Activated CD4-positive, alpha-beta memory T cell treated with anti-CD3 and anti-CD28 coated beads, Interleukin-2, amount 10 ng/mL, durations not matched to agents 7 days and 5 days (primary cell): Measurements from ENCODE around the gene LRP8. TPM values are rescaled to one million over a fixed set of nuclear protein-coding genes. Genes with fewer than 3 reads are reported as not detected.
A peak's percentile ranks its signal among the peaks of the same experiment; 100 is the strongest.
"Not testable (repeated sequence)": the region's sequence is repeated elsewhere in the genome, so short reads cannot be mapped to it uniquely, and the experiment has no call there.

ENCODE experiments used
- CTCF ChIA-PET: fragments of 350-600 bp; sonication (Branson Sonifier 250); formaldehyde crosslinking; loops from one replicate; lab custom pipeline; 2021; ENCODE audit warnings: antibody characterized with exemption, inconsistent platforms; lab: Charles Lee
- POLR2A ChIA-PET: fragments of 350-600 bp; sonication (Branson Sonifier 250); formaldehyde crosslinking; loops from one replicate; lab custom pipeline; 2021; ENCODE audit warnings: antibody characterized with exemption; lab: Charles Lee
- DNase-seq: peaks from one replicate; pipeline ENCODE4 v3.0.0-alpha.2; 2020
- H3K27ac Mint-ChIP-seq: one replicate; pipeline ENCODE4 v1.8.0; 2021; ENCODE audit warnings: mild to moderate bottlenecking, mixed read lengths
- H3K27me3 Mint-ChIP-seq: one replicate; pipeline ENCODE4 v1.8.0; 2021; ENCODE audit warnings: mixed read lengths
- H3K36me3 Mint-ChIP-seq: one replicate; pipeline ENCODE4 v1.8.0; 2021; ENCODE audit warnings: low read depth, mixed read lengths
- H3K4me1 Mint-ChIP-seq: one replicate; pipeline ENCODE4 v1.8.0; 2021; ENCODE audit warnings: mixed read lengths
- H3K4me3 Mint-ChIP-seq: one replicate; pipeline ENCODE4 v1.8.0; 2021; ENCODE audit warnings: mild to moderate bottlenecking, mixed read lengths
- H3K9me3 Mint-ChIP-seq: one replicate; pipeline ENCODE4 v1.8.0; 2021; ENCODE audit warnings: mixed read lengths
- total RNA-seq, 2 experiments: library from RNA; stranded (reverse); gene quantifications; one replicate each; pipeline ENCODE4 v1.2.3, GENCODE V29; 2021

LRP8 gene
- total RNA-seq, 2 experiments from 2014 or later, result 51.5 to 52.7 TPM

- Mint-ChIP-seq H3K27ac (peak overlapping the region; percentile 92), H3K36me3 (peaks cover 11% of the 10 kb centered on the region), H3K27me3 (no peaks in the 10 kb centered on the region), H3K4me3 (peak overlapping the region; percentile 89), H3K9me3 (no peaks in the 10 kb centered on the region), H3K4me1 (peaks cover 29% of the 10 kb centered on the region)
- ChIA-PET CTCF (interaction anchor here (1.4 to 1.5 kb wide), 2 partner anchors 24 to 39 kb away, joined by 3 to 4 read pairs; no protein-coding TSS in a partner anchor), POLR2A (interaction anchor here (1.0 to 4.0 kb wide), 7 partner anchors 9 to 107 kb away, joined by 3 to 38 read pairs (median 11); partner anchors contain the start of genes CPT2 and MAGOH)
- DNase-seq, result no peak
These were observed 108.2 kb downstream of the LRP8 start for GRCh38 chr1:53219711-53220110.

- Mint-ChIP-seq H3K36me3 (peaks cover 22% of the 10 kb centered on the region), H3K27me3 (no peaks in the 10 kb centered on the region), H3K9me3 (no peaks in the 10 kb centered on the region), H3K4me3 (no peak overlapping the region), H3K27ac (no peak overlapping the region), H3K4me1 (peaks cover 29% of the 10 kb centered on the region)
- CTCF ChIA-PET, result no interaction called here
- DNase-seq, result no peak
- POLR2A ChIA-PET, result interaction anchor here (3.2 kb wide), 1 partner anchor 109 kb away, joined by 11 read pairs; no protein-coding TSS in a partner anchor
These were observed 109.7 kb downstream of the LRP8 start for GRCh38 chr1:53218201-53218600.

DNA sequence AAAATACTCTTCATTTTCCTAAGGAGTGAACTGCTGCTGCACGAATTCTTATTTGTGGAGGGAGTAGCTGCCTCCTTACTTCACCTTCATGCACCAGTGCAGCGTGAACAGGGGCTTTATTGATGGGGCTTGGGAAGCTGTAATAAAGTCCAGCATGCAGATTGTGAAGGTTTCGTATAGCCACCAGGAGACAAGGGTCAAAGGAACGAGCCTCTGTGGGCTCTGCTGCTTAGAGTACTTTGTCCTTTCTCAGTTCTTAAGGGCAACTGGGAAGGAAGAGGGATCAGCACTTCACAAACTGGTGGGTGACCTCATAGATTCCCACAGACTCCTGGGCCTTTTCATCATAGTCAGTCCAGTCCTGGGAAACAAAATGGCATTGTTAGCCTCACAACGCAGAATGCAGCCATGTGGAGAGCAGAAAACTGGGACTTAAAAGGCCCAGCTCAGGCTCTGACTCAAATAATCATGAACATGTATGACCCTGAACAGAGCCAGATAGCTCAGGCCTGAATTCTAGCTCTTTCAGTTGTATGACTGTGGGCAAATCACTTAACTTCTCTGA, 113.4 kb downstream of the LRP8 start:
- Mint-ChIP-seq H3K27me3 (no peaks in the 10 kb centered on the region), H3K27ac (no peak overlapping the region), H3K4me3 (no peak overlapping the region), H3K9me3 (no peaks in the 10 kb centered on the region), H3K4me1 (peaks cover 15% of the 10 kb centered on the region), H3K36me3 (peaks cover 47% of the 10 kb centered on the region)
- DNase-seq, result no peak
- ChIA-PET CTCF (interaction anchor here (0.6 kb wide), 1 partner anchor 792 kb away, joined by 5 read pairs; no protein-coding TSS in a partner anchor), POLR2A (interaction anchor here (1.7 kb wide), 1 partner anchor 18 kb away, joined by 5 read pairs; no protein-coding TSS in a partner anchor)

GRCh38 chr1:53210954-53211353, 116.9 kb downstream of the LRP8 start:
- no peaks in the 10 kb centered on the region for H3K27me3 Mint-ChIP-seq
- CTCF ChIA-PET, result no interaction called here
- no peak overlapping the region for H3K4me3 Mint-ChIP-seq
- H3K36me3 Mint-ChIP-seq, result peaks cover 67% of the 10 kb centered on the region
- peaks cover 12% of the 10 kb centered on the region for H3K9me3 Mint-ChIP-seq
- DNase-seq, result no peak
- POLR2A ChIA-PET, result interaction anchor here (1.3 kb wide), 1 partner anchor 12 kb away, joined by 3 read pairs; no protein-coding TSS in a partner anchor
- no peak overlapping the region for H3K27ac Mint-ChIP-seq
- no peaks in the 10 kb centered on the region for H3K4me1 Mint-ChIP-seq

DNA sequence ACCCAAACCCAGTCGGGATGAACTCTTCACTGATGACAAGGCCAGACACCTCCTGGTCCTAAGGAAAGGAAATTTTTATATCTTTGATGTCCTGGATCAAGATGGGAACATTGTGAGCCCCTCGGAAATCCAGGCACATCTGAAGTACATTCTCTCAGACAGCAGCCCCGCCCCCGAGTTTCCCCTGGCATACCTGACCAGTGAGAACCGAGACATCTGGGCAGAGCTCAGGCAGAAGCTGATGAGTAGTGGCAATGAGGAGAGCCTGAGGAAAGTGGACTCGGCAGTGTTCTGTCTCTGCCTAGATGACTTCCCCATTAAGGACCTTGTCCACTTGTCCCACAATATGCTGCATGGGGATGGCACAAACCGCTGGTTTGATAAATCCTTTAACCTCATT, 117.5 kb downstream of the LRP8 start:
- DNase-seq, result no peak
- CTCF ChIA-PET, result no interaction called here
- H3K36me3 Mint-ChIP-seq, result peaks cover 71% of the 10 kb centered on the region
- H3K27ac Mint-ChIP-seq, result no peak overlapping the region
- no peak overlapping the region for H3K4me3 Mint-ChIP-seq
- POLR2A ChIA-PET, result interaction anchor here (1.3 kb wide), 1 partner anchor 11 kb away, joined by 3 read pairs; no protein-coding TSS in a partner anchor
- H3K9me3 Mint-ChIP-seq, result peaks cover 13% of the 10 kb centered on the region
- H3K27me3 Mint-ChIP-seq, result no peaks in the 10 kb centered on the region
- H3K4me1 Mint-ChIP-seq, result no peaks in the 10 kb centered on the region

DNA sequence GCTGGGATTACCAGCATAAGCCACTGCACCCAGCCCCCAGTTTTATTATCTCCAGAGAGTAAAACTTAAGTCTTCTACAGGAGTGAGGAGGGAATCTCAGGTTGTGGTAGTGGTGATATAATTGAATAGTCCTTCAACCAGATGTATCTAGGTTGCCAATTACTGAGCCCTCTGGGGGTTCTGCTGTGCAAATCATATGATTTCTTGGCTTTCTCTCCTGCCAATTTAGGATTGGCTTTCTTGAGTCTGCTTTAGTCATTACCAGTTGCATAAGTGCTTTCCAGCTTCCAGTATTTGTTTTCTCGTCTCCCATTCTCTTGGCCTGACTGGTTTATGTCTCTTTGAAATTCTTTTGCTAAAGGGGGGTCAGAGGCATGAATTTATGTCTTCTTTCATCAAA, 120.1 kb downstream of the LRP8 start:
- no peaks in the 10 kb centered on the region for H3K4me1 Mint-ChIP-seq
- H3K27me3 Mint-ChIP-seq, result no peaks in the 10 kb centered on the region
- H3K27ac Mint-ChIP-seq, result no peak overlapping the region
- no peak for DNase-seq
- no peak overlapping the region for H3K4me3 Mint-ChIP-seq
- peaks cover 83% of the 10 kb centered on the region for H3K36me3 Mint-ChIP-seq
- H3K9me3 Mint-ChIP-seq, result peaks cover 25% of the 10 kb centered on the region
- ChIA-PET POLR2A (interaction anchor here (0.7 to 1.1 kb wide), 2 partner anchors 10 to 12 kb away, joined by 3 read pairs; no protein-coding TSS in a partner anchor), CTCF (no interaction called here)

GRCh38 chr1:53206735-53207379, 121.0 kb downstream of the LRP8 start:
- Mint-ChIP-seq H3K27me3 (no peaks in the 10 kb centered on the region), H3K4me1 (no peaks in the 10 kb centered on the region), H3K4me3 (no peak overlapping the region), H3K36me3 (peaks cover 79% of the 10 kb centered on the region), H3K27ac (no peak overlapping the region), H3K9me3 (peaks cover 25% of the 10 kb centered on the region)
- POLR2A ChIA-PET, result no interaction called here
- no peak for DNase-seq
- CTCF ChIA-PET, result no interaction called here

DNA sequence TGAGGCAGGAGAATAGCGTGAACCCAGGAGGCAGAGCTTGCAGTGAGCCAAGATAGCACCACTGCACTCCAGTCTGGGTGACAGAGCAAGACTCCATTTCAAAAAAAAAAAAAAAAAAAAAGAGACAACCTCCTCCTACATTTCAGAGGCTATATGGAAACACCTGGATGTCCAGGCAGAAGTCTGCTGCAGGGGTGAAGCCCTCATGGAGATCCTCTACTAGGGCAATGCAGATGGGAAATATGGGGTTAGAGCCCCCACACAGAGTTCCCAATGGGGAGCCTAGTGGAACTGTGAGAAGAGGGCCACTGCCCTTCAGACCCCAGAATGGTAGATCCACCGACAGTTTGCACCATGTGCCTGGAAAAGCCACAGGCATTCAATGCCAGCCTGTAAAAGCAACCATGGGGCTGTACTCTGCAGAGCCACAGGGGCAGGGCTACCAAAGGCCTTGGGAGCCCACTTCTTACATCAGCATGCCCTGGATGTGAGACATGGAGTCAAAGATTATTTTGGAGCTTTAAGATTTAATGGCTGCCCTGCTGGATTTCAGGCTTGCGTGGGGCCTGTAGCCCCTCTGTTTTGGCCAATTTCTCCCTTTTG, 121.7 kb downstream of the LRP8 start:
- H3K4me1 Mint-ChIP-seq, H3K4me3 Mint-ChIP-seq, H3K27ac Mint-ChIP-seq, DNase-seq, POLR2A ChIA-PET, H3K27me3 Mint-ChIP-seq: not testable (repeated sequence)
- CTCF ChIA-PET, result interaction anchor here (0.6 kb wide), 1 partner anchor 1205 kb away, joined by 3 read pairs; no protein-coding TSS in a partner anchor
- Mint-ChIP-seq H3K9me3 (peaks cover 25% of the 10 kb centered on the region), H3K36me3 (peaks cover 80% of the 10 kb centered on the region)

DNA sequence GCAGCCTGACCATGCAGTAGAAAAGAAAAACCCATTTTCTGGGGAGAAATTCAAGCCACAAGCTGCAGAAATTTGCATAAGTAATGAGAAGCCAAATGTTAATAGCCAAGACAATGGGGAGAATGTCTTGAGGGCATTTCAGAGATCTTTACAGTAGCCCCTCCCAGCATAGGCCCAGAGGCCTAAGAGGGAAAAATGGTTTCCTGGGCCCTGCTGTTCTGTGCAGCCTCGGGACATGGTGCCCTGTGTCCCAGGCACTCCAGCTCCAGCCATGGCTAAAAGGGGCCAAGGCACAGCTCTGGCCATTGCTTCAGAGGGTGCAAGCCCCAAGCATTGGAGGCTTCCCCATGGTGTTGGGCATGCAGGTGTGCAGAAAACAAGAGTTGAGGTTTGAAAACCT, 122.4 kb downstream of the LRP8 start:
- peaks cover 82% of the 10 kb centered on the region for H3K36me3 Mint-ChIP-seq
- H3K9me3 Mint-ChIP-seq, result peaks cover 25% of the 10 kb centered on the region
- DNase-seq, H3K4me1 Mint-ChIP-seq, H3K27me3 Mint-ChIP-seq, H3K4me3 Mint-ChIP-seq, POLR2A ChIA-PET, H3K27ac Mint-ChIP-seq: not testable (repeated sequence)
- CTCF ChIA-PET, result interaction anchor here (0.6 kb wide), 1 partner anchor 1205 kb away, joined by 3 read pairs; no protein-coding TSS in a partner anchor

DNA sequence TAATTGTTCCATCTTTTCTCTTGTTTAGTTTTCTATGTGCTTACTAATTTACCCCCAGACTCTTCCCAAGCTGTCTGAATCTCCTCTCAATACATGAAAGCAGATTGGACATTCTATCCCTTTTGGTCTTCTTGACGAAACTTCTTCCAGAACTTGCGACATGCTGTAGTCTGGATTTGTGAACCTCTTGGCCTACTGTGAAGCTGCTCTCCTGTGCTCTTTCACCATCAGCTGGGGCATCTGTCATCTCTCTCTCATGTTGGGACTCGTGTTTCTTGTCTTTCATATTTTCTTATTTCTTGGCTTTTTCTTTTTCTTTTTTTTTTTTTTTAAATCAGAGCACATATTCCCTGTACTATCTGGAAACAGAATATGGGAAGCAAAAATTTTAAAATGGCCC, 124.4 kb downstream of the LRP8 start:
- CTCF ChIA-PET, result interaction anchor here (1.7 to 1.9 kb wide), 2 partner anchors 9 to 21 kb away, joined by 4 read pairs; no protein-coding TSS in a partner anchor
- Mint-ChIP-seq H3K36me3 (peaks cover 62% of the 10 kb centered on the region), H3K4me1 (peaks cover 4% of the 10 kb centered on the region), H3K27me3 (no peaks in the 10 kb centered on the region), H3K9me3 (peaks cover 25% of the 10 kb centered on the region), H3K27ac (no peak overlapping the region), H3K4me3 (no peak overlapping the region)
- POLR2A ChIA-PET, result no interaction called here
- DNase-seq, result no peak

DNA sequence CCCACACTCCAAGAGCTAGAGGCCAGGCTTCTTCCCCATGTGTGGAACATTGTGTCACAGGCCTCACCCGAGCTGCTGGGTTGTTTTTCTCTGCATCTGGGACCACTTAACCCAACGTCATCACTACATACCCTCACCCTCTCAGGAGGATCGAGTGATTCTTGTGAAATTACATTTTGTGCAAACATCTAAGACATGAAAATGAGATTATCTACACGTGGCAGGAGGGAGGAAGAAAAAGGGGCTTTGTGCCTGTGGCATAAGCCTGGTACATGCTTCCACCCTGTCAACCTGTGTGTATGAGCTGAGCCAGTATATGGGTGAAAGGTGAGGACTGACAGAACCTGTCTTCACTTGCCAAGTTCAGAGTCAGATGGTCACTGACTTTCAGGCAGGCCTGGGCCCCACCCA, 129.6 kb downstream of the LRP8 start:
- Mint-ChIP-seq H3K36me3 (peaks cover 31% of the 10 kb centered on the region), H3K4me1 (peaks cover 26% of the 10 kb centered on the region), H3K27ac (peak overlapping the region; percentile 97), H3K4me3 (peak overlapping the region; percentile 98), H3K27me3 (no peaks in the 10 kb centered on the region), H3K9me3 (no peaks in the 10 kb centered on the region)
- POLR2A ChIA-PET, result interaction anchor here (1.0 to 2.3 kb wide), 4 partner anchors 9 to 215 kb away, joined by 3 to 17 read pairs (median 4); partner anchors contain the start of gene CZIB
- CTCF ChIA-PET, result no interaction called here
- no peak for DNase-seq

DNA sequence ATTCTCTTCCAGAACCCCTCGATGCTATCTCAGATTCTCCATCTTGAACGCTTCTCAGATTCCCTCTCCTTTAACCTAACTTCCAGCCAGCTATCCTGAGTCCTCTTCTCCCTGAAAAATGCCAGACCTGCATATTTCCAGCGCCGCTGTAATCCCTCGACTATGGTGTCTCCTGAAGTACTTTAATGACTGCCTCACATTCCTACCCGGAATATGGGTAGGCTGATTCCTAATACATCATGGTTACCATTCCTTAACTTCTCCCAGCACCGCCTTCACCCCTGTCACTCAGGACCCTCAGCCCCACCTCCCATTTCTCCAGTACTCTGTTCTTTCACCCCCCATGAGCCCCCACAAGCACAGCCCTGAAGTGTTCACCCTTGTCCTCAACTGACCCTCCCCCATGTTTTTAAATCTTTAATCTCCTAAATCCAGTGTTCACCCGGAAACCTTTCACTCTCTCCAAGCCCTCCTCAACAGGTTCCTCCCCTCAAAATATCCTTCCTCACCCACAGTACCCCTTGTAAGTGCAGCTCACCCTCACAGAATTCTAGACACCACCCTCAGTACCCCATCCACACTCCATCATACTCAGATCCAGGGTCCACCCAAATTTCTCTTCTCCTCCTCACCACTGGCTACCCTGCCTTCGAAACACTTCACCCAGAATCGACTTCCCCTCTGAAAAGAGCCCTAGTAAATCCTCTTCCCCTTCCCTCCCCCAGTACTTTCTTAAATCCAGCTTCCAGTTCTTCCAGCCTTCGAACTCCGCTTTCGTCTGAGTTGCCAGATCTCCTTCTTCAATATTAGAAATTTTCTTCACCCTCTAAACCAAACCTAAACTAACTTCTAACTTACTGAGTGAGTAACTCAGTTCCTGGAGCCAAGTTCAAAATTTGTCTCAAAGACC, 130.3 kb downstream of the LRP8 start:
- Mint-ChIP-seq H3K27ac (peak overlapping the region; percentile 97), H3K36me3 (peaks cover 24% of the 10 kb centered on the region), H3K4me3 (peak overlapping the region; percentile 98), H3K27me3 (no peaks in the 10 kb centered on the region), H3K9me3 (no peaks in the 10 kb centered on the region), H3K4me1 (peaks cover 26% of the 10 kb centered on the region)
- ChIA-PET POLR2A (interaction anchor here (1.0 to 2.3 kb wide), 4 partner anchors 10 to 215 kb away, joined by 3 to 17 read pairs (median 4); partner anchors contain the start of gene CZIB), CTCF (no interaction called here)
- DNase-seq, result no peak
